GM18870 (cell line): Measurements from ENCODE around the gene VDAC2.
"Not testable (repeated sequence)": the region's sequence is repeated elsewhere in the genome, so short reads cannot be mapped to it uniquely, and the experiment has no call there.

Experiments
- ATAC-seq: cut with Tn5 transposase; IDR thresholded peaks from one replicate; pipeline ENCODE4 v1.9.1; 2021; ENCODE audit warnings: moderate library complexity; ENCODE audit not compliant: unreplicated experiment

VDAC2 gene

DNA sequence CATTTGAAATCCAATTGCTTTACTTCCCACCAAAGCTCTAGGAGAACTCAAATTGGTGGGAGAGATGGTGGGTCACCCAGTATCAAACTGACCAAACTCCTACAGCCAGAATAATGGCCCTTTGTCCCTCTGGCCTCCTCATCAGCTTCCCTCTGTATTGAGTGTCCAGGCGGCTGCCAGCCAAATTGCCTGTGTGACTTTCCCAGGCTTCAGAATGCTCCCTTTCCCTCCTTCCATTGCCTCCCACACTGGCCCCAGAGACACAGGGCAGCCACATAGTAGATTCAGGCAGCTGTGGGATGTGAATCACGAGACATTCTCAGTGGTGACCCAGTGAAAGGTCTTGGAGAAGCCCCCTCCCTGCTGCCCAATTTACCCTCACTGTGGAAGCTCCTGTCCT, 12.7 kb upstream of the VDAC2 start:
- ATAC-seq, result no peak

DNA sequence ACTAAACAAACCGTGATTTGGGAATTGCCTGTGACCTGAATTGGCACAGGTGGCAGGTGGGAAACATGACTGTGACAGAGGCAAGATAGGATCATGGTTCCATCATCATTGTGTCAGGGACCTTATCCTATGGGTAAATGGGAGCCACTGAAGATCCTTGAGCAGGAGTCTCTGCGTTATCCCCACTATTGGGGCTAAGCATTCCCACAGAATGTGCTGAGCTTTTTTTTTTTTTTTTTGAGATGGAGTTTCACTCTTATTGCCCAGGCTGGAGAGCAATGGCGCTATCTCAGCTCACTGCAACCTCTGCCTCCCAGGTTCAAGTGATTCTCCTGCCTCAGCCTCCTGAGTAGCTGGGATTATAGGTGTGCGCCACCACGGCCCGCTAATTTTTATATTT, 10.6 kb upstream of the VDAC2 start:
- ATAC-seq, result not testable (repeated sequence)

DNA sequence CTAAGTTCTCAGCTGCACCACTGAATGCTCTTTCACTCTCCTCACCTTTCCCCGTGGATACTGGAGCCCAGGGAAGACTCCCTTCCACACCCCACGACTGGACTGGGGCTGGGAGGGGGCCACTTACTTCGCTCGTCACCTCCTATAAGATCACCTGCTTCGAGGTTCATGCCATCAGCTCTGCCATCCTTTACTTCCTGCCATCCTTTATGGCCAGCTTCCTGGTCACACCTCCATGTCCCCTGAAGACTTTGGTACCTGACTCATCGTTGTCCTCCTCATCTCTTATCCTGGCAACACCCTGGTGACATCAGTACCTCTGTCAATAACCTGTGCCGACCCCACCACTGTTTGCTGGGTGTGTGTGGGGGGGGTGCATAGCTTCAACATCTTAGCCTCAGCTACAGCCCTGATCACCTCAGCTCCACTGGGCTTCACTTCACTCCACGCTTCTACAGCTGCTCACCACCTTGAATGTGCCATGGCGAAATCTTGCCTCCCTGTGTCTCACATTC, 8.7 kb upstream of the VDAC2 start:
- ATAC-seq, result no peak

DNA sequence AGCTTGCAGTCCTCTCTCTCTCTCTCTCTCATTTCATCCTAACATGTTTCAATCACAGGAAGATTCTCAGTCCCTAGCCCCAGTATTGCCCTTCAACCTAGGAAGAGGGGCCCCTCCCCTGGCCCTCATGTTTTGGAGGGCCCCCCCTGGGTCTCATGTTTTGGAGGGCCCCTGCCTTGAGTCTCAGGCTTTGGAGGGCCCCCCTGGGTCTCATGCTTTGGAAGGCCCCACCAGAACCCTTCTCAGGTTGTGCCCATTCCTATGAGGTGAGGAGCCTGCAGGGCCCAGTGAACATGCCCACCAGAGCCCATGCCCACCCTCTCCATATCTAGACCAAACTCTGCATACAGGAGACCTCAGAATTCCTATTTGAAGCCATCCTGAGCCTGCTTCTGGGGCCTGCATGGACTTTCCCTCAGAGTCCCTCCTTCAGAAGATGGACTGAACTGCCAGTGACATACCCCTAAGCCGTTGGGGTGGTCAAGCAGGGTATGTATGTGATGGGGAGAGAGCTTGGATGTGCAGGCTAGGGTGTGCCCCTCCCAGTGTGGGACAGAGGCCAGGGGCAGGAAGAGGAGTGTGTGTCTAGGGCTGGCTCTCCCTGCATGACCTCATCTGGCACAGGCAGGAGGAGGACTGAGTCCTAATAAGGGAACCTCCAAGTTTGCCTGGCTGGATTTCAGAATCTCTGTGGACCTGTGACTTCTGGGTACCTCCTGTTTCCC, 8.1 kb upstream of the VDAC2 start:
- ATAC-seq, result no peak

DNA sequence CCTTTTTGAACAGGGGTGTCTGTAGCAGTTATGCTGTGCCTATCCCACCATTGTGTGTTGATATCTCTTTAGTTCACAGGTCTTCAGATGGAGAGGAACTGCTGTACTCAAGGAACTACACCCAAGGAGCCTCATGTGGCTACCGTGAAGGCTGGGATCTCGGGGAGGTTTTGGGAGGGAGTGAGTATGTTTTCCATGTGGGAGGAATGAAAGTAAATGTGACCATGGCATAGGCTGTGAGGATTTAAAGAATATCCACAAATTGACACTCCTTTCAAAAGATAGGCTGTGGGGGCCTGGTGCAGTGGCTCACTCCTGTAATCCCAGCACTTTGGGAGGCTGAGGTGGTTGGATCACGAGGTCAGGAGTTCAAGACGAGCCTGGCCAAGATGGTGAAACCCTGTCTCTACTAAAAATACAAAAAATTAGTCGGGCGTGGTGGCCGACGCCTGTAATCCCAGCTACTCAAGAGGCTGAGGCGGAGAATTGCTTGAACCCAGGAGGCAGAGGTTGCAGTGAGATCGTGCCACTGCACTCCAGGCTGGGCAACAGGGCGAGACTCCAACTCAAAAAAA, 7.5 kb upstream of the VDAC2 start:
- not testable (repeated sequence) for ATAC-seq

DNA sequence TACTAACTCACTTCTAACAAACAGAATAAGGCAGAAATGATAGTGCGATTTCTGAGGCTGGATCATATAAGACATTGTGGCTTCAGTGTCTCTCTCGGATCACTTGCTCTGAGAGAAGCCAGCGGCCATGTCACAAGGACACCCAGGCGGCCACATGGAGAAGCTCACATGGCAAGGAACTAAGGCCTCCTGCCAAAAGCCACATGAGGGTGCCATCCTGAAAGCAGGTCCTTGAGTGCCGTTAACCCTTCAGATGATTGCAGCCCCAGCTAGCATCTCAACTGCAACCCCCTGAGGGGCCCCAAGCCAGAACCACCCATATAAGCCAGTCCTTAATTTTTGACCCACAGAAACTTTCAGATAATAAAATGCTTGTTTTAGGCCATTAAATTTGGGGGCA, 6.9 kb upstream of the VDAC2 start:
- ATAC-seq, result no peak

DNA sequence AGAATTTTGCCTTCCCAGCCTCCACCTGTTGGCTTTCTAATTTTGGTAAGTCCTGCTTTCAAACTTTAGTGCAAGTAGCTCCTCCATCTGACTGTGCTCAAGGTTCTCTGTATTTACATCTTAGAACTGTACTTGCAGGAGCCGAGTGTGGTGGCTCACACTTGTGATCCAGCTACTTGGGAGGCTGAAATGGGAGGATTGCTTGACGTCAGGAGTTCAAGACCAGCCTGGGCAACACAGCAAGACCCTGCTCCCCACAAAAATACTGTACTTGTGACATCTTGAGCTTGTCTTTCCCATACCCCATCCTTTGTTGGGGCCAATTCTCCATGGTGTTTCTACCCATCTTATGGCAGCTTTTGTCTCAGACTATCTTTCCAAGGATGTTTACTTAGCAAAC, 4.7 kb upstream of the VDAC2 start:
- no peak for ATAC-seq

DNA sequence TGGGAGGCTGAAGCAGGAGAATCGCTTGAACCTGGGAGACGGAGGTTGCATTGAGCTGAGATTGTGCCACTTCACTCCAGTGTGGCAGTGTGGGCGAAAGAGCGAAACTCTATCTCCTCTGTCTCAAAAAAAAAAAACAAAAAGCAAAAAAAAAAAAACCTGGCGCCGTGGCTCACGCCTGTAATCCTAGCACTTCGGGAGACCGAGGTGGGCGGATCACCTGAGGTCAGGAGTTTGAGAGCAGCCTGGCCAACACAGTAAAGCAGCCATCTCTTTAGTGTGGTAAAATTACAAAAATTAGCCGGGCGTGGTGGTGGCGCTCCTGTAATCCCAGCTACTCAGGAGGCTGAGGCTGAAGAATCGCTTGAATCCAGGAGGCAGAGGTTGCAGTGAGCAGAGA, 4.0 kb upstream of the VDAC2 start:
- not testable (repeated sequence) for ATAC-seq

DNA sequence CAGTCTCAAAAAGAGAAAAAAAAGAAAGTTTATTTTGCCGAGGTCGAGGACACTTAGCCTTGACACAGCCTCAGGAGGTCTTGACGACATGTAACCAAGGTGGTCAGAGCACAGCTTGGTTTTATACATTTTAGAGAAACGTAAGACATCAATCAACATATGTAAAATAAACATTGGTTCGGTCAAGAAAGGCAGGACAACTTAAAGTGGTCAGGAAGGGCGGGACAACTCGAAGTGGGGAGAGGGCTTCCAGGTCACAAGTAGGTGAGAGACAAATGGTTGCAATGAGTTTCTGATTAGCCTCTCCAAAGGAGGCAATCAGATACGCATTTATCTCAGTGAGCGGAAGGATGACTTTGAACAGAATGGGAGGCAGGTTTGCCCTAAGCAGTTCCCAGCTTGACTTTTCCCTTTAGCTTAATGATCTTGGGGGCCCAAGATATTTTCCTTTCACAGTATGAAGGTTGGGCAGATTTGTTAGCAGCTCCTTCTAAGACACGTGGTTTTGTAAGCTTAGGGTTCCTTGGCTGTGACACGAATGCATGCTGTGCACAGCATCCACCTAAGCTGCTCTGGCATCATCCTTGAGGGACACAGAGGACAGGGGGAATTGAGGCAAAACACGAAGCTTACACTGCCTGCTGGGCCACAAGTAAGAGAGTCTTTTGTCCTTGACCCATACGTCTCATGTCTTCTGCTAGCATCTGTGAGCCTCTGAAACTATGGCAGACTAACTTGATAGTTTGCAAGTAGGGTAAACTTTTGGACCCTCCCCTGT, 3.3 kb upstream of the VDAC2 start:
- no peak for ATAC-seq

DNA sequence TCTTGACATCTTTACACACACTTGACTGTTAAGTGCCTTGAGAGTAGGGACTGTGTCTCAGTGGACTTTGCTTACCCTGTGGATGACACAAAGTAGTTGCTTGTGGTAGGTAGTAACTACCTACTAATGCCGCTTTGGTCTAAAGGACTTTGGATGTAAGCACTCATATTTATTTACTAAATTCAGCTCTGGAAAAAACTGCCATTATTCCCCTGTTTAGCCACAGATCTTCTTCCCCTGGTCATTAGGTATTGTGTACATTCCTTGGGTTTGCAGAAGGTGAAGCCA, 2.8 kb upstream of the VDAC2 start:
- no peak for ATAC-seq

DNA sequence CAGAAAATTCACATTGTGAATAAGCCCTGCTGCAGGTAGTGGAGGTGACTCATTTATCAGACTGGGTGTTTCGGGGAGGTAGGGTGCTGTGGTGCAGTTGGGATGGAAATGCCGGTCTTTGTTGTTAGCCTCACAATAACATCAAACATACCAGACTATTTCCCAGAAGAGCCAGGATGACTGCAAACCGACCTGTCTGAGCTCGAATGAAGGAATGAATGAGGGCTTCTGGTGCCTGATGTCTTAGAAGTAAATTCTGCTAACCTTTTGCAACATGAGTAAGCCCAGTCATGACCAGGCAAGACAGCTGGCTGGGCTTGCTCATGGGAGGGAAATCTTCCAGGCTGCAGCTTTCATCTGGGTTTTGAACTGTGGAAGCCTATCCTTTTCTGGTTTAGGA, 2.4 kb upstream of the VDAC2 start:
- no peak for ATAC-seq

DNA sequence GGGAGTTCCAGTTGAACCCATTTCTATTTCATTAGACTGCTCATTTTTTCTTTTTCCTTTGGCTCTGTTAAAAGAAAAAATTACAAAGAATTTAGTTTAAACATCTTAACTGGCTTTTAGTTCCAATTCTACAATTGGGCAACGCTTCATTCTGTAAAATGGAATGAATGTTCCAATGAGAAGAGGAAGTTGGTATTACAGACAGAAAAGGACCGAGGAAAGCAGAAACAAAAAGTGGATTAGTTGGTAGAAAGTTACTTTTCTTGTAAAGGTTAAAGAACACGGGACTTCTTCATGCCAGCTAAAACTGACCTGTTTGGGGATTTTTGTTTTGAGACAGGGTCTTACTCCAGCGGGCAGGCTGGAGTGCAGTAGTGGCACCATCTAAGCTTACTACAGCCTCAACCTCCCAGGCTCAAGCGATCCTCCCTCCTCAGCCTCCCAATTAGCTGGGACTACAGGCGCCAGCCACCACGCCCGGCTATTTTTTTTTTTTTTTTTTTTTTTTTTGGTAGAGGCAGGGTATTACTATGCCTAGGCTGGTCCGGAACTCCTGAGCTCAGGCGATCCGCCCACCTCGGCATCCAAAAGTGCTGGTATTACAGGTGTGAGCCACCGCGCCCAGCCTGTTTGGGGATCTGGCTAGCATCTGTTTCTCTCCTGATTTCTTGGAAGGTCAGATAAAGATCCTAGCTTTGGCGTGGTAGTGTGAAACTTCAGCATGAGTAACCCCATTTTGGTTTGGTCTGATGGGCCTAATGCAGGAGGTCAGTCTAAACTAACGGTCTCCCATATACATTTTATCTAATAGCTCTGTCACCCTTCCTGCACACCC, 1.3 kb upstream of the VDAC2 start:
- peak; percentile 5 for ATAC-seq

DNA sequence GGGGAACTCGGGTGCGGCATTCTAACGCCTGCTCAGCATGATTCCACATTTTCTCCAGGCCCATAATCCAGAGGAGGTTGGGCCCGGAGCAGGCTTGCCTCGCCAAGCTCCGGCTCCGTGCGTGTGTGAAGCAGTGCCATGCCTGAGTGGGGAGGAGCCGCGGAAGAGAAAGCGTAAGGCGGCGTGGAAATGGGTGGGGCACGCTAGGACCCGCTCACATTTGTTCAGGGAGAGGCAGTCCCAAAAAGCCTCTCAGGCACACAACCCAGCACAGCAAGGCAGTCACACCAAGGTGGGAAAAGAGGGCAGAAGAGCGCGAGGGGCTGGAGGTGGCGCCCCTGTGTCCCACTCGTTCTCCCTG, 695 bp upstream of the VDAC2 start:
- ATAC-seq, result peak; percentile 59

DNA sequence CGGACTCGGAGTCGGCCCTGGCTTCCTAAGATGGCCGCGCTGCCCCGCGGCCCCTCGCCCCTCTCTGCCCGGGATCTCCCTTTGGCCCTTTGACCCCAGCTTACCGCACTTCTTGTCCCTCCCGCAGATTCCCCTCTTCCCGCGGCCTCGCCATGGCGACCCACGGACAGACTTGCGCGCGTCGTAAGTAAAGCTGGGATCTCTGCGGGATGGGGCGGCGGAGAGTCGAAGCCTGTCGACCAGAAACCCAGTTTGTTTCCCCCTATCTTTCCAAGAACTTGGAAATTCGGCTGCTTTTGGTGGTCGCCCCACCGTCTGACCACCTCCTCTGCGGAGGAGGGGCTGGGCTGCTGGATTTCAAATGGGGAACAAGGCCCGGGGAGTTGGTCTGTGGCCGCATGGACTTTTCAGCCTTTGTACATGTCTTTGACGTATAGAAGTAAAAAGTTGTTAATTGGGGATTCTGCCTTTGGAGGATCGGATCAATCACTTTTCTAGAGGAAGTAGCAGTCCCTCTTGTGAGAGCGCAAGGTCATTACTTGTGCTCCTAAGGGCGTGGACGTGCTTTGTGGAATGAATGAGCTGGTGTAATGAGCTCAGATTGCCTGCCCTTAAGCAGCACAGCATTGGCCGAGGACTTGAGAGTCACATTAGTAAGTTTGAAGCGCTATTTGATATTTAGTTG, 553 bp downstream of the VDAC2 start:
- peak; percentile 2 for ATAC-seq

DNA sequence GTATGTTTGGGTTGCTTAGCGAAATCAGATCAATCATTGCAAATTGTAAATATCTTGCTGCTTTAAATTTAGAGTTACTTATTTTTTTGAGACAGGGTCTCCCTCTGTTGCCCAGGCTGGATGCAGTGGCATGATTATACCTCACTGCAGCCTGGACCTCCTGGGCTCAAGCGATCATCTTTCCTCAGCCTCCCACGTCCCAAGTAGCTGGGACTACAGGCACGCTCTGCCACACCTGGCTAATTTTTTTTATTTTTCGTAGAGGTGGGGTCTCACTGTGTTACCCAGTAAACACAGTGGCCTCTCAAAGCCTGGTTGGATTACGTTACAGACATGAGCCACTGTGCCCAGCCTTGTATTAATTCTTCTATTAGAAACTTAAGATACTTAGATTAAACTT, 1.7 kb downstream of the VDAC2 start:
- ATAC-seq, result no peak

DNA sequence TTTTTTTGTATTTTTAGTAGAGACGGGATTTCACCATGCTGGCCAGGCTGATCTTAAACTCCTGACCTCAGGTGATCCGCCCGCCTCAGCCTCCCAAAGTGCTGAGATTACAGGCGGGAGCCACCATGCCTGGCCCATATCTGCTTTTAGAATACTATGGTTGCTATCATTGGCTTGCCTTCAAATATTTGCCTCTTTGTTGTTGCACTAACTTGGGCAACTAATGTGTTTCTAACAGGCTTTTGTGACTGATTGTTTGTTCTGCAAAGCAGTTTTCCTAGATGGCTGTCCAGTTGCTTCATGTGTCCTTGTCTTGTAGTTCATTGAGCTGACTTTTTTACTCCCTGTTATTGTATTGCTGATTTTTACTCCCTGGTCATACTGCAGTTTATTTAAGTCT, 9.7 kb downstream of the VDAC2 start:
- ATAC-seq, result no peak

DNA sequence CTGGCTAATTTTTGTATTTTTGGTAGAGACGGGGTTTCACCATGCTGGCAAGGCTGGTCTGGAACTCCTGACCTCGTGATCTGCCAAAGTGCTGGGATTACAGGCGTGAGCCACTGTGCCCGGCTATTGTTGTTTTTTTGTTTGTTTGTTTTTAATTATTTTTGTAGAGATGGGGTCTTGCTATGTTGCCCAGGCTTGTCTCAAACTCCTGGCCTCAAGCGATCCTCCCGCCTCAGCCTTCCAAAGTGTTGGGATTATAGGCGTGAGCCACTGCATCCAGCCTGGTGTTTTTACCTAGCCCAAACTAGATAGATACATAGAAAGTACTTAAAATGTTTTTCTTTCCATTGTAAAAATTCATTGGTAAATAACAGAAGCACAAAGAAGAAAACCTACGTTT, 10.9 kb downstream of the VDAC2 start:
- not testable (repeated sequence) for ATAC-seq

DNA sequence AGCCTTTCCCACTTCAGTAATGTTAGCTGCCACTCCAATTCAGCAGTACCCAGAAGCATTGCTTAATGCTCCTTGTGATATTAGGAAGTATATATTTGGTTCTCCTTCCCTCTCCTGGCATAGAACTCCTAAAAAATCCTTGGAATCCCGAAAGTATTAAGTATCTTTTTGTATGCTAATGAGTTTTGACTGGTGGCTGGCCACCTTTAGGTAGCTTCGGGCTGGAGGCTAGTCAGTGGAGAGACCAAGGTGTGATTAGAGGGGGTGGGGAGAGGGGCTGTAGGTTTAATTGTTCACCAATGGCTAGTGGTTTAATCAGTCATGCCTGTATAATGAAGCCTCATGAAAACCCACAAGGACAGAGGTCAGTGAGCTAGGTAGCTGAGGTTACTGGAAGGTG, 12.9 kb downstream of the VDAC2 start:
- no peak for ATAC-seq

DNA sequence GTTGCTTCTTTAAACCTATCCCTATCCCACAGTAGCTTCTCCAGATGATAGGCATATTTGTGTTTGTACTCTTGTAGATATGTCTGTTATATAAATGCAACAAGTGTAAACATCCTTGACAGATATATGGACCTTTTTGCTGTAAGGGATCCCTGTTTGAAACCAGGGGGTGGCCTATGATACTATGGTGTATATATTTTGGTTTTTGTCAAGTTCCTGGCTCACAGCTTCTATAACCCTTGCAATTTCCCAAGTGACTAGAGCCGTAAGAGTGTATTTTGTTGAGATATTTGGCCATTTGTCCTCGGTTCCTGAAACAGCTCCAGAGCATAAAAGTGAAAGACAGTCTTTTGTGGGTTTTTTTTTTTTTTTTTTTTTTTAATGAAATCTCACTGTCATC, 15.5 kb downstream of the VDAC2 start:
- no peak for ATAC-seq

DNA sequence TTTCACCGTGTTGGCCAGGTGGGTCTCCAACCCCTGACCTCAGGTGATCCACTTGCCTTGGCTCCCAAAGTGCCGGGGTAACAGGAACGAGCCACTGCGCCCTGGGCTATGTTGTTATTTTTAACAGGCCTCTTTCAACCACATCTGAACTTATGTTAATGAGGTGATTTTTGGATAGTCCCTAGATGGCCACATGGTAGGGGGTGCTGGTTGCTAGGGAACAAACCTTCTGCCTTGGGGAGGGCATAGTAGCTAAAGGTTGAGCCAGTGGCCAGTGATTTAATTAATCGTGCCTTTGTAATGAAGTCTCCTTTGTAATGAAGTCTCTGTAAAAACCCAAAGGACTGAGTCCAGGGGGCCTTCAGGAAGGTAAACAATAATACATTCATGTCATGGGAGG, 16.1 kb downstream of the VDAC2 start:
- ATAC-seq, result no peak

DNA sequence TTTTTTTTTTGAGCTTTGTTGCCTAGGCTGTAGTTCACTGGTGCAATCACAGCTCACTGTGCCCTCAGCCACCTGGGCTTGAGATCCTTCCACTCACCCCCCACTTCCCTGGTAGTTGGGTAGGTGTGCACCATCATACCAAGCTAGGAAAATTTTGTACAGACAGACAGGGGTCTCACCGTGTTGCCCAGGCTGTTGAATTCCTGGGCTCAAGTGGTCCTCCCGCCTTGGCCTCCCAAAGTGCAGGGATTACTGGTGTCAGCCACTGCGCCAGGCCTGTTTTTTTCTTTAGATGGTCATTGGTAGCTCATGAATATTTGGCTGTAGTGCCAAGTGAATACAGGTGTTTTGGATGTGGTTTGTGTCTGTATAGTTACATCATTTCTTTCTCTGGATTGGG, 17.7 kb downstream of the VDAC2 start:
- ATAC-seq, result no peak
